ENCODE data around the gene ACTN2.

DNA sequence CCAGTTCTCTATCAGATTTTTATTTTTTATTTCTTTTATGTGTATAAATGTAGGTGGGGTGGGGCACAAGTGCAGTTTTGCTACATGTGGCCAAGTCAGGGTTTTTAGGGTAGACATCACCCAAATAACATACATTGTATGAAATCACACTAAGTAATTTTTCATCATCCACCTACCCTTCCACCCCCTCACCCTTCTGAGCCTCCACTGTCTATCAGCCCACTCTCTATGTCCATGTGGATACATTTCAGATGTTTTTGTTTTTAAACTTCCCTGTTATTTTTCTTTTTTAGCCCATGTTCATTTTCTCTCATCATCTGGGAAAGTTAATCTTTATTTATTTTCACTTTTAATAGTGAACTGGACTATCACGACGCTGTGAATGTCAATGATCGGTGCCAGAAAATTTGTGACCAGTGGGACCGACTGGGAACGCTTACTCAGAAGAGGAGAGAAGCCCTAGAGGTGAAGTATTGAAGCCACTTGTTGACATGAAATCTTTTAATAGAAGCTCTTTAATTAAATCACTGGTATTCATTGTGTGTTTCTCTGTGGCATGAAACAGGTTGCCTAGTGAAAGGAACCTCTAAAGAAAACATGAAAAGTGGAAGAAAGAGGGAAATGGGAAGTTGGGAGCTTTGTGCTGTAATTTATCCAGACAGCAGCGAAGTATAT is 61.1 kb downstream of the ACTN2 start:
- TF ChIP-seq CTCF (IDR thresholded peaks at IDR 0.05; ENCODE audit: borderline replicate concordance, extremely low read depth, low read length, poor library complexity, severe bottlenecking) (no peak), EZH2 (IDR thresholded peaks at IDR 0.05; ENCODE audit: borderline replicate concordance, low read depth, low read length, severe bottlenecking) (no peak)

Measured in DND-41 (cell line).